ENCODE measurements around the gene RHOT2. TPM values are rescaled to one million over a fixed set of nuclear protein-coding genes. Genes with fewer than 3 reads are reported as not detected.

Gene RHOT2
- total RNA-seq, 1 donor from 2014 or later = 163 TPM

- H3K27ac Mint-ChIP-seq = no peak within 1 kb of the TSS
- no peaks in the 10 kb centered on the region for H3K9me3 Mint-ChIP-seq
- H3K4me3 Mint-ChIP-seq = peak within 1 kb of the TSS; percentile 84
- TF ChIP-seq CTCF (conservative IDR thresholded peaks at IDR 0.05) = no peak
- peak; percentile 91 for DNase-seq (ENCODE audit: extremely low spot score, unreplicated experiment)
- no peaks in the 10 kb centered on the region for H3K27me3 Mint-ChIP-seq
- no peaks in the 10 kb centered on the region for H3K36me3 Mint-ChIP-seq
- peaks cover 11% of the 10 kb centered on the region for H3K4me1 Mint-ChIP-seq (ENCODE audit: unreplicated experiment)
These were observed 53.2 kb downstream of the RHOT2 start, which contains the start of gene ANTKMT for GRCh38 chr16:720990-721764. TSS of gene ANTKMT (plus strand) at chr16:721146. CDS start at chr16:721275, 129 bp downstream.

- H3K4me1 Mint-ChIP-seq (ENCODE audit: unreplicated experiment) = peaks cover 8% of the 10 kb centered on the region
- H3K27me3 Mint-ChIP-seq = no peaks in the 10 kb centered on the region
- no peak overlapping the region for H3K27ac Mint-ChIP-seq
- no peak for DNase-seq (ENCODE audit: extremely low spot score, unreplicated experiment)
- no peak for TF ChIP-seq CTCF (conservative IDR thresholded peaks at IDR 0.05)
- no peaks in the 10 kb centered on the region for H3K36me3 Mint-ChIP-seq
- H3K9me3 Mint-ChIP-seq = no peaks in the 10 kb centered on the region
- H3K4me3 Mint-ChIP-seq = peak overlapping the region; percentile 49
These were observed 54.0 kb downstream of the RHOT2 start for GRCh38 chr16:721765-722540.

GRCh38 chr16:722835-723633 is 55.1 kb downstream of the RHOT2 start:
- no peak for DNase-seq (ENCODE audit: extremely low spot score, unreplicated experiment)

GRCh38 chr16:723695-724094 is 55.8 kb downstream of the RHOT2 start:
- H3K36me3 Mint-ChIP-seq = no peaks in the 10 kb centered on the region
- no peak overlapping the region for H3K4me3 Mint-ChIP-seq
- TF ChIP-seq CTCF (conservative IDR thresholded peaks at IDR 0.05) = no peak
- H3K9me3 Mint-ChIP-seq = no peaks in the 10 kb centered on the region
- H3K27me3 Mint-ChIP-seq = no peaks in the 10 kb centered on the region
- peaks cover 6% of the 10 kb centered on the region for H3K4me1 Mint-ChIP-seq (ENCODE audit: unreplicated experiment)
- H3K27ac Mint-ChIP-seq = no peak overlapping the region
- no peak for DNase-seq (ENCODE audit: extremely low spot score, unreplicated experiment)

More at GRCh38 chr16:722835-723633, 55.1 kb downstream of the RHOT2 start:
- H3K4me1 Mint-ChIP-seq (ENCODE audit: unreplicated experiment) = peaks cover 8% of the 10 kb centered on the region
- peak overlapping the region; percentile 49 for H3K4me3 Mint-ChIP-seq
- no peak overlapping the region for H3K27ac Mint-ChIP-seq
- H3K36me3 Mint-ChIP-seq = no peaks in the 10 kb centered on the region
- no peaks in the 10 kb centered on the region for H3K27me3 Mint-ChIP-seq
- no peaks in the 10 kb centered on the region for H3K9me3 Mint-ChIP-seq
- no peak for TF ChIP-seq CTCF (conservative IDR thresholded peaks at IDR 0.05)

Other genes starting within 250 kb of the RHOT2 start
- 43.4 and 52.1 TPM in 2 replicates for gene RAB11FIP3, start 242.5 kb upstream of the RHOT2 start, total RNA-seq (ENCODE audit: low replicate concordance)
- gene CAPN15, start 140.4 kb upstream of the RHOT2 start, total RNA-seq (ENCODE audit: low replicate concordance) = 50.1 and 52.3 TPM in 2 replicates
- gene PRR35, start 107.7 kb upstream of the RHOT2 start, total RNA-seq (ENCODE audit: low replicate concordance) = 0.12 TPM in 2 replicates
- gene NHLRC4, start 101.1 kb upstream of the RHOT2 start, total RNA-seq (ENCODE audit: low replicate concordance) = 0.52 and 1.4 TPM in 2 replicates
- 58.2 and 83.5 TPM in 2 replicates for gene PIGQ, start 98.2 kb upstream of the RHOT2 start, total RNA-seq (ENCODE audit: low replicate concordance)
- 21.4 and 26.5 TPM in 2 replicates for gene RAB40C, start 78.1 kb upstream of the RHOT2 start, total RNA-seq (ENCODE audit: low replicate concordance)
- 0.71 and 9.0 TPM in 2 replicates for gene WFIKKN1, start 37.1 kb upstream of the RHOT2 start, total RNA-seq (ENCODE audit: low replicate concordance)
- gene METTL26, start 31.8 kb upstream of the RHOT2 start, total RNA-seq (ENCODE audit: low replicate concordance) = 74.4 and 77.0 TPM in 2 replicates
- gene MCRIP2, start 26.3 kb upstream of the RHOT2 start, total RNA-seq (ENCODE audit: low replicate concordance) = 36.8 and 39.1 TPM in 2 replicates
- 75.8 and 102 TPM in 2 replicates for gene WDR90, start 18.8 kb upstream of the RHOT2 start, total RNA-seq (ENCODE audit: low replicate concordance)
- gene RHBDL1, start 7.5 kb downstream of the RHOT2 start, total RNA-seq (ENCODE audit: low replicate concordance) = 2.2 and 2.7 TPM in 2 replicates
- gene STUB1, start 12.3 kb downstream of the RHOT2 start, total RNA-seq (ENCODE audit: low replicate concordance) = 74.7 and 80.3 TPM in 2 replicates
- gene JMJD8, start 16.2 kb downstream of the RHOT2 start, total RNA-seq (ENCODE audit: low replicate concordance) = 63.3 and 65.2 TPM in 2 replicates
- gene WDR24, start 22.3 kb downstream of the RHOT2 start, total RNA-seq (ENCODE audit: low replicate concordance) = 18.2 and 21.0 TPM in 2 replicates
- gene FBXL16, start 37.7 kb downstream of the RHOT2 start, total RNA-seq (ENCODE audit: low replicate concordance) = 3.9 and 4.3 TPM in 2 replicates
- gene METRN, start 47.0 kb downstream of the RHOT2 start, total RNA-seq (ENCODE audit: low replicate concordance) = 37.0 and 97.1 TPM in 2 replicates
- 33.5 and 34.8 TPM in 2 replicates for gene ANTKMT, start 53.0 kb downstream of the RHOT2 start, total RNA-seq (ENCODE audit: low replicate concordance)
- 1.2 and 3.9 TPM in 2 replicates for gene CCDC78, start 58.3 kb downstream of the RHOT2 start, total RNA-seq (ENCODE audit: low replicate concordance)
- 5.6 and 8.5 TPM in 2 replicates for gene HAGHL, start 59.0 kb downstream of the RHOT2 start, total RNA-seq (ENCODE audit: low replicate concordance)
- 41.4 and 44.5 TPM in 2 replicates for gene CIAO3, start 72.9 kb downstream of the RHOT2 start, total RNA-seq (ENCODE audit: low replicate concordance)
- gene MSLN, start 92.6 kb downstream of the RHOT2 start, total RNA-seq (ENCODE audit: low replicate concordance) = 0.77 and 0.81 TPM in 2 replicates
- gene RPUSD1, start 120.2 kb downstream of the RHOT2 start, total RNA-seq (ENCODE audit: low replicate concordance) = 23.7 and 26.6 TPM in 2 replicates
- 53.4 and 105 TPM in 2 replicates for gene CHTF18, start 120.5 kb downstream of the RHOT2 start, total RNA-seq (ENCODE audit: low replicate concordance)
- gene GNG13, start 132.6 kb downstream of the RHOT2 start, total RNA-seq (ENCODE audit: low replicate concordance) = not detected in 2 replicates